Thyroid gland (tissue), 4 donors: ENCODE results near the gene NTPCR. TPM values are rescaled to one million over a fixed set of nuclear protein-coding genes. Genes with fewer than 3 reads are reported as not detected.

ENCODE experiments used
- DNase-seq, 2 donors: peaks; one replicate each; pipeline ENCODE4 v3.0.0-alpha.2; 2019
- H3K27ac ChIP-seq, 3 donors: fragments of 200-600 bp; sonication (generic); 1 replicate in 2 of 3; 2 replicates in 1 of 3; pipeline ENCODE4 v1.5.1; 2016 to 2019; ENCODE audit warnings: mild to moderate bottlenecking in 1 of 3, moderate library complexity in 1 of 3
- H3K27me3 ChIP-seq: fragments of 200-600 bp; sonication (generic); one replicate; pipeline ENCODE4 v1.5.1; 2019
- H3K36me3 ChIP-seq, 2 donors: fragments of 200-600 bp; sonication (generic); one replicate each; pipeline ENCODE4 v1.5.1; 2016 to 2019
- H3K4me1 ChIP-seq, 2 donors: fragments of 200-600 bp; sonication (generic); one replicate each; pipeline ENCODE4 v1.5.1; 2017 to 2019
- H3K4me3 ChIP-seq, 3 donors: fragments of 200-600 bp; sonication (generic); replicated peaks in 1 of 3; 1 replicate in 2 of 3; 2 replicates in 1 of 3; pipeline ENCODE4 v1.5.1; 2016; ENCODE audit warnings: mild to moderate bottlenecking in 1 of 3
- H3K9me3 ChIP-seq: fragments of 200-600 bp; sonication (generic); one replicate; pipeline ENCODE4 v1.5.1; 2017
- CTCF ChIP-seq, 6 experiments: fragments of 200-600 bp in 3 of 6; fragments of 450-650 bp in 3 of 6; sonication (generic) in 3 of 6; IDR thresholded peaks; one replicate each; pipeline ENCODE4 v1.5.1; 2016 to 2019; ENCODE audit warnings: antibody characterized with exemption in 6 of 6, mild to moderate bottlenecking in 2 of 6, inconsistent platforms in 1 of 6, moderate library complexity in 1 of 6
- POLR2A ChIP-seq, 2 donors: fragments of 450-650 bp; IDR thresholded peaks; one replicate each; pipeline ENCODE4 v1.6.1; 2017; ENCODE audit warnings: antibody characterized with exemption in 2 of 2, mild to moderate bottlenecking in 2 of 2, moderate library complexity in 1 of 2
- WGBS, 2 donors: methylation state at CpG; one replicate each; pipeline ENCODE4 v1.1.5; 2017; 5-methylcytosine and 5-hydroxymethylcytosine counted together
- intact Hi-C: fragments of 100-400 bp; cut with DNase I; formaldehyde crosslinking; loops from one replicate; pipeline ENCODE4 v1.15.1; 2023
- total RNA-seq, 4 donors: library from RNA; depleted of rRNA; stranded (reverse); fragments of >200 nt; gene quantifications; one replicate each; pipeline ENCODE4 v1.2.3, GENCODE V29; 2016

Gene NTPCR
- total RNA-seq, 4 donors from 2014 or later, result 32.3 to 53.5 (median 43.5) TPM

- Histone ChIP-seq H3K4me1 (no peaks in the 10 kb centered on the region), H3K4me3 (no peak overlapping the region), H3K27me3 (no peaks in the 10 kb centered on the region), H3K9me3 (no peaks in the 10 kb centered on the region), H3K36me3 (no peaks in the 10 kb centered on the region), H3K27ac (no peak overlapping the region)
- WGBS, 2 donors, result 81 to 90% methylated on average over 6 of the region's 6 CpGs
- TF ChIP-seq CTCF (IDR thresholded peaks at IDR 0.05) (no peak), POLR2A (IDR thresholded peaks at IDR 0.05) (no peak)
- DNase-seq, result no peak
- intact Hi-C loops, result no loop called here
Measured at GRCh38 chr1:233016798-233017197, 66.4 kb downstream of the NTPCR start.

DNA sequence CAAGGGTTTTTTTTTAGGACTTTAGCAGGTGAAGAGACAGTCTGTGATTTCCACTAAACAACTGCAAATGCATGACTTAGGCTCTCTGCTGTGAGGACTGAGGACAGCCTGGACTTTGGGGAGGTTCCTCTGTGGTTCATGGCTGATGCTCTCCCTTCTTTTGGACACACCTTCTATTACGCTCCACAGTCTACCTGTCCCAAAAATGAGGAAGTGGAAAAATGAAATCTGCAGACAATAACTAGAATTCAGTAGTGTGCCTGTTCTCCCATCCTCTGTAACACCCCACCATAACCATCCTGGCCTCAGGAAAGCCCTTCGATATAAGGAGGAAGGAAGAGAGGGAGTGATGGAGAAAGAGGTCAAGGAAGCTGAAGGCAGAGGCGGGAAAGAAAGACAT, 68.7 kb downstream of the NTPCR start:
- H3K4me1 ChIP-seq, result no peaks in the 10 kb centered on the region
- H3K27me3 ChIP-seq, result no peaks in the 10 kb centered on the region
- no peak for TF ChIP-seq POLR2A (IDR thresholded peaks at IDR 0.05)
- no peak for TF ChIP-seq CTCF (IDR thresholded peaks at IDR 0.05)
- no peak for DNase-seq
- intact Hi-C loops, result no loop called here
- no peak overlapping the region for H3K27ac ChIP-seq
- H3K4me3 ChIP-seq, result no peak overlapping the region
- whole genome bisulfite sequencing, 2 donors, result 92 to 98% methylated on average over 3 of the region's 3 CpGs
- no peaks in the 10 kb centered on the region for H3K9me3 ChIP-seq
- no peaks in the 10 kb centered on the region for H3K36me3 ChIP-seq

GRCh38 chr1:233019778-233020325, 69.4 kb downstream of the NTPCR start:
- 77 to 83% methylated on average over 12 of the region's 12 CpGs for WGBS, 2 donors
- intact Hi-C loops, result no loop called here
- H3K4me1 ChIP-seq, result no peaks in the 10 kb centered on the region
- H3K27me3 ChIP-seq, result no peaks in the 10 kb centered on the region
- H3K4me3 ChIP-seq, result no peak overlapping the region
- no peaks in the 10 kb centered on the region for H3K9me3 ChIP-seq
- no peak for TF ChIP-seq POLR2A (IDR thresholded peaks at IDR 0.05)
- TF ChIP-seq CTCF (IDR thresholded peaks at IDR 0.05), result no peak
- no peak for DNase-seq
- H3K27ac ChIP-seq, result no peak overlapping the region
- no peaks in the 10 kb centered on the region for H3K36me3 ChIP-seq

DNA sequence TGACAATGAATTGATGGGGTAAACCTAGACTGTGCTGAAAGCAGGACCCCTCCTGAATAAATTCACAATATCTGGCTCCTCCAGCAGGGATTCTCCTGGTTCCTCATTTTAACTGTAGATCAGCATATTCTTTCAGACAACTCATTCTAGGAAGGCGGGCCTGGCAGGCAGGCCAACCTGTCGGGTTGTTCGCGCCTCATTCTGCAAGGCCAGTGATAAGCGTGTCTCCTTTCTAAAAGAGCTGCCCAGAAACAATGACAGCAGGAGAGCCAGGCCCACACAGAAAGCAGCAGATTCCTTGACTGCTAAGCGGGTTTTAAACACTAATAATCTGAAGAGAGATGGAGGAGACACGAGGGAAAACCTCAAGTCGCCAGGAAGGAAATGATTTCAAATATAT, 70.0 kb downstream of the NTPCR start:
- Histone ChIP-seq H3K9me3 (no peaks in the 10 kb centered on the region), H3K4me1 (no peaks in the 10 kb centered on the region), H3K27ac (no peak overlapping the region), H3K36me3 (no peaks in the 10 kb centered on the region), H3K4me3 (no peak overlapping the region), H3K27me3 (no peaks in the 10 kb centered on the region)
- TF ChIP-seq POLR2A (IDR thresholded peaks at IDR 0.05) (no peak), CTCF (IDR thresholded peaks at IDR 0.05) (no peak)
- intact Hi-C loops, result no loop called here
- DNase-seq, result peak; percentile 5 to 6
- WGBS, 2 donors, result 71 to 78% methylated on average over 8 of the region's 8 CpGs

GRCh38 chr1:233022246-233022645, 71.8 kb downstream of the NTPCR start:
- no peaks in the 10 kb centered on the region for H3K36me3 ChIP-seq
- TF ChIP-seq POLR2A (IDR thresholded peaks at IDR 0.05) (no peak), CTCF (IDR thresholded peaks at IDR 0.05) (no peak)
- intact Hi-C loops, result no loop called here
- WGBS, 2 donors, result 93% methylated on average over 2 of the region's 2 CpGs
- no peaks in the 10 kb centered on the region for H3K27me3 ChIP-seq
- H3K27ac ChIP-seq, result no peak overlapping the region
- no peak overlapping the region for H3K4me3 ChIP-seq
- no peak for DNase-seq
- no peaks in the 10 kb centered on the region for H3K9me3 ChIP-seq
- H3K4me1 ChIP-seq, result no peaks in the 10 kb centered on the region
